Amniotic stem cell (primary cell): Measurements from ENCODE around the gene SHISA9.
"Not testable (repeated sequence)": the region's sequence is repeated elsewhere in the genome, so short reads cannot be mapped to it uniquely, and the experiment has no call there.

Experiments
- DNase-seq: peaks from one replicate; lab custom pipeline; 2025; lab: John Stamatoyannopoulos, UW

SHISA9 gene

GRCh38 chr16:12900156-12900555 is 1.2 kb upstream of the SHISA9 start:
- no peak for DNase-seq

GRCh38 chr16:12900599-12901203 is 697 bp upstream of the SHISA9 start:
- DNase-seq, result no peak

- DNase-seq, result no peak
Measured at GRCh38 chr16:12901204-12901596, 198 bp upstream of the SHISA9 start.

GRCh38 chr16:12902511-12903372 is 1.3 kb downstream of the SHISA9 start:
- DNase-seq, result no peak

GRCh38 chr16:12903407-12904328 is 2.3 kb downstream of the SHISA9 start:
- DNase-seq, result no peak

GRCh38 chr16:12904329-12904671 is 2.9 kb downstream of the SHISA9 start:
- DNase-seq, result no peak

- DNase-seq, result no peak
Measured at GRCh38 chr16:12906271-12906670, 4.9 kb downstream of the SHISA9 start.

- DNase-seq, result no peak
Measured at GRCh38 chr16:12906765-12907516, 5.5 kb downstream of the SHISA9 start.

- no peak for DNase-seq
Measured at GRCh38 chr16:12907670-12908233, 6.4 kb downstream of the SHISA9 start.

GRCh38 chr16:12917246-12917645 is 15.8 kb downstream of the SHISA9 start:
- no peak for DNase-seq

GRCh38 chr16:12917653-12918052 is 16.3 kb downstream of the SHISA9 start:
- no peak for DNase-seq

GRCh38 chr16:12920739-12921138 is 19.3 kb downstream of the SHISA9 start:
- DNase-seq, result no peak

GRCh38 chr16:12923640-12924039 is 22.2 kb downstream of the SHISA9 start:
- DNase-seq, result not testable (repeated sequence)

GRCh38 chr16:12925026-12925800 is 23.8 kb downstream of the SHISA9 start:
- no peak for DNase-seq

- no peak for DNase-seq
Measured at GRCh38 chr16:12927591-12927990, 26.2 kb downstream of the SHISA9 start.

- DNase-seq, result no peak
Measured at GRCh38 chr16:12930881-12931280, 29.5 kb downstream of the SHISA9 start.

GRCh38 chr16:12936391-12936790 is 35.0 kb downstream of the SHISA9 start:
- DNase-seq, result no peak

- DNase-seq, result no peak
Measured at GRCh38 chr16:12941896-12942295, 40.5 kb downstream of the SHISA9 start.

GRCh38 chr16:12942861-12943260 is 41.5 kb downstream of the SHISA9 start:
- DNase-seq, result no peak

- DNase-seq, result no peak
Measured at GRCh38 chr16:12944300-12944699, 42.9 kb downstream of the SHISA9 start.

- DNase-seq, result no peak
Measured at GRCh38 chr16:12951392-12951791, 50.0 kb downstream of the SHISA9 start.
